HG02571 (cell line): ENCODE results near the gene MRPS12.

Experiments
- ATAC-seq: cut with Tn5 transposase; IDR thresholded peaks from one replicate; pipeline ENCODE4 v1.9.1; 2021; ENCODE audit warnings: mild to moderate bottlenecking, moderate library complexity; ENCODE audit not compliant: unreplicated experiment

The MRPS12 gene

DNA sequence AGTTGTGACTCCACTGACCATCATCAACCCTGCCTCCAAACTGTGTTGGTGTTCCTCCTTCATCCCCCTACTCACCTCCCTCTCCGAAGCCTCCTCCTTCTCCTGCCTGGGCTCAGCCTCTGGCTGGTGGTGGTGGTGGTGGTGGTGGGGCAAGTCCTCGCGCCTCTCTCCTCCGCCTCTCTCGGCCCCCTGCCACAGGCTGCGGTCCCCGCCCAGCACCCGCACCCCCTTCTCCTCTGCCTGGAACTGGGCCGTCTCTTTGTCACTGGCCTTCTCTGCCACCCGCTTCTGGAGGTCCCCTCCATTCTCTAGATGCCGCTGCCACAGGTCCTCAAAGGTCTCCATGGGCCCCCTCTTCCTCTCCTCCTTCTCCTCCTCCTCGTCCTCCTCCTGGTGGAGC is 20.3 kb upstream of the MRPS12 start:
- no peak for ATAC-seq

DNA sequence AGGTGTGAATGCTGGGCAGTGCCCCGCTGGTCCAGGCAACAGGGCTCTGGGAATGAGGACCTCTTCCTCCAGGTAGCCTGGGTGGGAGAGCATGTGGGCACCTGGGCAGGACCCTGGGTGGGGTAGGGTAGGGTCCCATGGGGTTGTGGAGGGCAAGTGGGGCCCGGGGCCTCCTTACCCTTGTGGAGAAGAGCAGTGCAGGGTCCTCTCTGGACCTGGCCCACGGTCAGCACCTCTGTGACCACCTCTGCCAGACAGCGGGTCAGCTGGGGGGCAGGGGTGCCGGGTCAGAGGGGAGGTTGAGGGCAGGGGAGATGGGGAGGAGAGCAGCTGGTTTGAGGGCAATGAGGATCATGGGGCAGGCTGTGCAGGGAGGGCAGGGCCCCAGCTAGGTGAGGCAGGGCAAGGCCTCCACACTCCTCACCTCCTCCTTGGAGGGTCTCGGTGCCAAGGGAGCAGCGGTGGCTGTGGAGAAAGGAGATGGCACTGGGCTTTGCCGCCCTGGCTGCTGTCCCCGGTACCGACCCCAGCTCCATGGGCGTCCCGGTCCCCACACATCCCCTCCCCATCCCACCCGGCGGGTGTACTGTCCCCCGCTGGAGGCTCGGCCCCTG is 19.2 kb upstream of the MRPS12 start:
- no peak for ATAC-seq

DNA sequence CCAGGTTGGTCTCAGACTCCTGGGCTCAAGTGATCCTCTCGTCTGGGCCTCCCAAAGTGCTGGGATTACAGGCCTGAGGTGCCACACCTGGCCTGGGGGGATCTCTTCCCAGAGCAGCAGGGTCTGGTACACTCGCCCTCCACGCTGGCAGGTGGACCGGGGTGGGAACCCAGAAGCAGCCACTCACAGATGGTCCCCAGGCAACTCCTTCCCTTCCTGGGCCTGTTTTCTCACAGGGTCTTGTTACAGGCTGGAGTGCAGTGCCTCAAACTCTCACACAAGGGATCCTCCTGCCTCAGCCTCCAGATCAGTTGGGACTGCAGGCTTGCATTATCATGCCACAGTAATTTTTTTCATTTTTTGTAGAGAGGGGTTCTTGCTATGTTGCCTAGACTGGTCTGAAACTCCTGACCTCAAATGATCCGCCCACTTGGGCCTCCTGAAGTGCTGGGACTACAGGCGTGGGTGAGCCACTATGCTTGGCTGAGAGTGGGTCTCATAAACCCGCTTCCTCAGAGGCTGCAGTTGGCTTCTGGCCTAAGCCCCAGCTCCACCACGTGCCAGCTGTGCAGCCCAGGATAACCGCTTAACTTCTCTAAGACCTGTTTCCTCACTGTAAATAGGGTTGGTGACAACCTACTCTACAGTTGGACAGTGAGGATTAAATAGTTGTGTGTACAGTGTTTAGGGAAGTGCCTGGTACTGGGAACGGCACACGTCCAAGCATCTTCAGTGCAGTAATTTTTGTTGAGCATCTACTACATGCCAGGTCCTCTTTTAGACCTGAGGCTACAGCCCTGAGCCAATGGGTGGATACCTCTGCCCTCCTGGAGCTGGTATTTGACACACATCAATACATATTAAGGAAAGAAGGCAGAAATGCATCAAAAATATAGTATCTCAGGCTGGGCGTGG is 17.9 kb upstream of the MRPS12 start:
- ATAC-seq = no peak

DNA sequence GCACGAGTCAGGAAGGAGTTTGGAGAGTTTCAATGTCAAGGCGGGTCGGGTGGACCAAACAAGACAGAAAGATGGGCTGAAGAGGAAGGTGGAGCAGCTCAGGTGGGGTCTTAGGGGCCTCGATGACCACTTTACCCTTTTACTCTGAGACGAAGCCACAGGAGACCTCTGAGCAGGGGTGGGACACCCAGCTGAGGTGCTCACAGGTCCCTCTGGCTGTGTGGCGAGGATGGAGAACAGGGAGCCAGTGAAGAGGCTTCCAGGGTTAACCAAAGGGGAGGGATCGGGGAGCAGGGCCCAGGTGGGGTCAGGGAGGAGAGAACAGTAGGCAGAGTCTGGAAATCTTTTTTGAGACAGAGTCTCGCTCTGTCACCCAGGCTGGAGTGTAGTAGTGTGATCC is 16.8 kb upstream of the MRPS12 start:
- no peak for ATAC-seq

DNA sequence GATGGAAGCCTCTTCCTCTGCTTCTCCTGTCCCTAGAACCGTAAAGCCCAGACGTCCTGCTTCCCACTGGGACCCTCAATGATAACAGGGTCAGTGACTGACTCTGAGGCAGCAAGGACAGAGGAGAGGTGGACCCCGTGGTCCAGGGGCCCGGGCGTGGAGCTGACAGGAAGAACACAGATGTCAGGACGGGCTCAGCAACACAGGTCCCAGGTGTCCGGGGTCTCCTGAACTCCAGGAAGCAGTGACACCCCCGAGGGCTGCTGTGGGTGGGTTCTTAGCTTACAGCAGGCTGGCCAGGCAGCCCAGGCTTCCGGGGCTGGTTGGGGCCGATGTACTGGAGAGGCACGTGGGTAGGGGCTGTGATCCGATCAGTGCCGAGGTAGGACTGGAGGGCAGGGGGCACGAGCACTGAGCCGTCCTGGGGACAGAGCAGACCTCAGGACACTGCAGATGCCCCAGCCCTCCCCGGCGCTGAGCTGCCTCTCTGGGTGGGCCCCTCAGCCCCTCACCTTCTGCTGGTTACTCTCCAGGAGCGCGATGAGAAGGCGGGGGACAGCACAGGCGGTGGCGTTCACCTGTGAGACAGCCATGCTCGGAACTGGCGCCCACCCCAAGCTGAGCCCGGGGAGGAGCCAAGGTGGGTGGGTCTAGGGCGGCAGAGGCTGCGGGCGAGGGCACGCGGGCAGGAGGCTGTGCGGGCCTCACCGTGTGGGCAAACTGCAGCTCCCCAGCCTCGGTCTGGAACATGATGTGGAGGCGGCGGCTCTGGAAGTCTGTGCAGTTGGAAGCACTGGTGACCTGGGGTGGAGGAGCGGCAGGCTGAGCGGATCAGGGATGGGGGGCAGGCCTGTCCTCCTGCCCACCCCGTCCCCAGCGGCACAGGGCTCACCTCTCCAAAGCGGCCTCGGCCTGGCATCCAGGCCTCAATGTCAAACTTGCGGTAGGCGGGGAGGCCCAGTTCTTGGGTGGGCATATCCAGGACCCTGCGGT is 15.1 kb upstream of the MRPS12 start:
- no peak for ATAC-seq

DNA sequence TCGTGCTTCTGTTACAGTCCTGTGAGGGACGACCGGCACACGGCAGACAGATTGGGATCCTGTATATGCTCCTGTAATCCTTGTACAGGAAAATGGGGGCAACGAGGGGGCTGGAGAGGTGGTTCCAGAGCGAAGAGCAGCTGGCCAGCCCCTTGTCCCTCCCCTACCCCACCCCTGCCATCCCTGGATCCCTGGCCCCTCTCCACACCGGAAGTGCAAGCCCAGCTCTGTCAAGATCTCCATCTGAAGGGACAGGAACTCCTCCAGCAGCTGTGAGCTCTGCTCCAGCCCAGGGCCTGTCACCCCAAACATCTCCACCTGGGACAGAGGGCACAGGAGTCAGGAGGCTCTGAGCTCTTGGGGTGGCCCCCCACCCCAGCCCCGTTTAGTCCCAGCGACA is 13.2 kb upstream of the MRPS12 start:
- no peak for ATAC-seq

DNA sequence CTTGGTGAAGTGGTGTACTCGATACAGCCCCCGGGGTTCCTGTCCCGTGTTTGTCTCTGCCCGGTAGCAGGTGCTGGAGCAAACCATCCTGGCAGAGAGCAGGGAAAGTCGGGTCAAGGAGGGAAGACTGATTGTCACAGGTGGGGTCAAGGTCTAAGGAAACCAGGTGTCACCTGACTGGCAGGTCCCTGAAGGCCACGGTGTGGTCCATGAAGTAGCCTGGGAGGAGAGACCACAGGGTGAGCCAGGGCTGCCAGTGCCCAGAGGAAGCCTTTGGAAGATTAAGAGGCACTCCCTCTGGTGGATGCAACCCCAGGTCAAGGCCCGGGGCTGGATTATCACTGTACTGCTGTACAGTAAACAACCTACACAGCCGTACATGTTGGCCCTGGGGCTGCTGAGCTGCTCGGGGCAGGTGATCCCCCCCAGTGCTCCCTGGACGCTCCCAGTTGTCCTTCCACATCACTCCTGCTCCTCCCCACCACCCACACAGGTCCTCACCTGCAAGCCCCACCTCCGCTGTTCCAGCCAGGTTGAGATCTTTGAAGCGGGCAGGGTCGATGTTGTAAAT is 12.7 kb upstream of the MRPS12 start:
- no peak for ATAC-seq

DNA sequence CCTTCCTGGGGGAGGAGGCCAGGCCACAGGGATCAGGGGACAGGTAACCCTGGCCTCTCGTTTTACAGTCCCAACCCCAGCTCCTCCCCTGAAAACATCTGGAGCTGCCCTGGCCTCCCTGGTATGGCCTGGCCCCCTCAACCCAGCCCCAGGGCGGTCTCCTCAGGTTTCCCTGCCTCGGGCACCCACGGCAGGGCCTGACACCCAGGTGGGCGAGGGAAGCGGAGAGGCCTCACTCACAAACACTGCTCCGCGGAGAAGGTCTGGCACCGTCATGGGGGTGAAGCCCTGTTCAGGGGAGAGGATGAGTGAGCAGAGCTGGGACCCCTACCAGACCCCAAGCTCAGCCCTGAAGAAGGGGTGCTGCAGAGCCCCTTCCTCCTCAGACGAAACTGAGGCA is 12.2 kb upstream of the MRPS12 start:
- no peak for ATAC-seq

DNA sequence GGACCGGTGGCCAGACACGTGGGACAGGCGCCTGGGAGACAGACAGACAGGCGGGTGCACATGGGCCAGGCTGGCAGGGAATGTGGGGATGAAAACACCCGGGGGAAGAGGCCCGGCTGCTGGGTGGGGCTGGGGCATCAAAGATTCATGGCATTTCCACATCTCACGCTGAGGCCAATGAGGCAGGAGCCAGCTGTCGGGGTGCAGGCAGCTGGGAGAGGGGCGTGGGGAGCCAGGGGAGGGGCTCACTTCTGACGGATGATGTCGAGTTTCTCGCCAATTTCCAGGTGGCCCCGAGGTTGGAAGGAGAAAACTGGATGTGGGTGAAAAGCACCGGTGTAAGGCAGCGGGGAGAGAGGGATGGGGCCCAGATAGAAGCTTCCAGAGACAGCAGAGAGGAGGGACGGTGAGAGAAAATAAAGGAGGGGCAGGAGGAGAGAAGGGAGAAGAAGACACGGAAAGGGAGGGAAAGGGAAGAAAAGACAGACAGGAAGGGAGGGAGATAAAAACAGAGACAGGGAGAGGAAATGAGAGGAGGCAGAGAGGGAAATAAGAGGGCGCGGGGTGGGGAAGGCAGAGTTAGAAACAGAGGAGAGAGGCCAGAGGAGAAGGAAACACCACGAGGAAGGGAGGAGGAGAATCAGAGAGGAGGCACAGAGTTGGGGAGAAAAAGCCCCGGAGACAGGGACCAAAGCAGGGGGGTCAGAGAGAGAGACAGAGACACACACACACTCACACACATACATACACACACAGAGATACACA is 10.7 kb upstream of the MRPS12 start:
- no peak for ATAC-seq

DNA sequence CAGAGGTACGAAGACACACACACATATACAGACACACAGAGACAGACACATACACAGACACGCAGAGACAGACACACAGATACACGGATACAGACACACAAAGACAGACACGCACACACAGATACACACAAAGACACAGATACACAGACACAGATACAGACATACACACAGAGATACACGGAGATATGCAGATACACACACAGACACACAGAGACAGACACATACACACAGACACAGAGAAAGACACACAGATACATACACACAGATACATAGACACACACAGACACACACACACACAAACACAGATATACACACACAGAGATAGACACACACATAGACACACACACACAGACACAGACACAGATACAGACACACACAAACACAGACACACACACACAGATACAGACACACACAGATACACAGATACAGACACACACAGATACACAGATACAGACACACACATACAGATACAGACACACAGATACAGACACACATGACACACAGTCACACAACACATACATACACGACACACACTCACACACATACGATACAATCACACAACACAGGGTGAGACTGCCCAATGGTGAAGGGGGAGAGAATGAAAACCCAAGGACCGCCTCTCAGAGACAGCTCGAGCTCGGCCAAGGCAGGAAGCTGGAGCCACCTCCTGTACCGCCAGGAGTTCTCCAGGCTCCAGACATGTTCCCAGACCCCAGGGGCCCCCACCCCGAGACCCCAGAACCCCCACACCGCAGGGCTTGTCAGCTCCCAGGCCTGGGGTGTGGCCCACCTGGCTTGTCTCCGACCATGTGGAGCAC is 9.9 kb upstream of the MRPS12 start:
- no peak for ATAC-seq

DNA sequence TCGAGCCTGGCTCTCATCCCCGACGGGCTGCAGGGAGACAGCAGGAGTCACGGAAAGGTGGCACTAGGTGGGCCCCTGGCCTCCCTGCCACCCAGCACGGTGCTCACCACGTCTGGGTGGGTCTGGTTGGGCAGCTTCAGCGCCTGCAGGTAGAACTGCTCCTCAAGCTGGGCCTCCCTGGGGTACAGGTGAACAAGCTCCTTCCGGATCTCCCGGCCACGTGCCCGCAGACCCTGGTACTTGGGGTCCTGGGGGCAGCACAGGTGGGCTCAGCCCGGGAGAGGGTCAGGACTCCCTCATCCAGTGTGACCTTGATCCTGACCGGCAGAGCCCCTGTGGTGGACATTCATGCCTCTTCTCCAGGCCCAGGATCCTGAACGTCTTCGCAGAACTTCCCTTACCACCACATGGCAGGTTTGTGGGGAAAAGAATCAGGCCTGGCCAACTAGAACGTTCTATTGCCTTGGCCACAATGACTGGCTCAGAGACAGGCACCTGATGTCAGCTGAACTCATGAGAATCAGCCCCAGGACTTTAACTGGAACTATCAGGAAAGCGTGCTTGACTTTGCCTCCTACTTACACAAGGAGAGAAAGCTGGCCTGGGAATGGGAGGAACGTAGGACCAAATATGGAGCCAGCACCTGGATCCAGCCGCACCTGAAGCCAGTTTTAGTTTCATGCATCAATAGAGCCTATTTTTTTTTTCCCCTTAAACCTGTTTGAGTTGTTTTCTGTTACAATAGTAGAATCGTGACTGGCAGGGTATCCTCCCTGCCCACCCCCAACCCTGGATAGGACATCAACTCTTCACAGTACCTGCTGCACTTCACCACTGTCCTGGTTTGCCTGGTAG is 9.1 kb upstream of the MRPS12 start:
- no peak for ATAC-seq

DNA sequence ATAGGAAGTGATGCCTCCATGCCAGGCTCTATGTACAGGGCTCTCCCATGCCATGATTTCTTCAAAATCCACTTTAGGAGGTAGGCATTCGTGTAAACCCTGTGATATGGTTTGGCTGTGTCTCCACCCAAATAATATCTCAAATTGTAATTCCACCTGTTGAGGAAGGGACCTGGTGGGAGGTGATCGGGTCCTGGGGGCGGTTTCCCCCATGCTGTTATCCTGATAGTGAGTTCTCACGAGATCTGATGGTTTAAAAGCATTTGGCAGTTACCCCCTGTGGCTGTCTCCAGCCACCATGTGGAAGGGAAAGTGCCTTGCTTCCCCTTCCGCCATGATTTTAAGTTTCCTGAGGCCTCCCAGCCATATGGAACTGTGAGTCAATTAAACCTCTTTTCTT is 8.3 kb upstream of the MRPS12 start:
- no peak for ATAC-seq

DNA sequence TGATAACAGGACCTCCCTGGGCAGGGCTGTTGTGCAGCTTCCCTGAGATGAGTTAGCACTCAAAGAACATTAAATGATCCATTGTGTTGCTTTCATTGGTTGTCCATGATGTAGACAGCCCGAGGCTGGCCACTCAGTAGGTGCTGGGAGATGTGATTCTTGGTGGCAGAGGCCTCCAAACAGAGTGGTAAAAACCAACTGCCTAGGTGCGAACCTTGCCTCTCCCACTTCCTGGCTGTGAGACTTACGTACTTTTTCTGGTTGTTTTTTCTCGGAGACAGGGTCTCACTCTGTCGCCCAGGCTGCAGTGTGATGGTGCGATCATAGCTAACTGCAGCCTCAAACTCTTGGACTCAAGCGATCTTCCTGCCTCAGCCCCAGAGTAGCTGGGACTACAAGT is 6.4 kb upstream of the MRPS12 start:
- no peak for ATAC-seq

DNA sequence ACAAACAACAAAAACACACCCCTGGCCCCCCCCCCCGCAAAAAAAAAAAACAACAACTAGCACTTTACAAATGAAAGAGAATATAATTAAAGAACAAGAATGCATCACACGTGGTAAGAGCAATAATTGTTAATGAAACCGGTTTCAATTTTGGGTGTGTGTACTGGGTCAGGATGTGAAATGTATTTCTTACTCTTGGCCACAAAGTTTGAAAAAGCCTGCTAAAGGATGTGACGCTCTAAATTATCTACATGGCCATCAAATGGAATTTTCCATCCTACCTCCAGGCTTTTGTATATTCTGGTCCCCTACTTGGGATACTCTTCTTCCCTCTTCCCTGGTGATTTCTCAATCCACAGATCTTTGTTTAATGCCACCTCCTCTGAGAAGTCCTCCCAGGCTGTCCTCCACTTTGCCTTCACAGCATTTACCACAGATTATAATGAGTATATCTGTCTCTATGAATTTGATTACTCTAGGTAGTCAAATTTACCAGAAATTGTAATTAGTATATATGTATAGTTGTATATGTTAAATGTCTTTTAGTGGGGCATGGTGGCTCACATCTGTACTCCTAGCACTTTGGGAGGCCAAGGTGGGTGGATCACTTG is 2.2 kb upstream of the MRPS12 start:
- ATAC-seq = no peak

DNA sequence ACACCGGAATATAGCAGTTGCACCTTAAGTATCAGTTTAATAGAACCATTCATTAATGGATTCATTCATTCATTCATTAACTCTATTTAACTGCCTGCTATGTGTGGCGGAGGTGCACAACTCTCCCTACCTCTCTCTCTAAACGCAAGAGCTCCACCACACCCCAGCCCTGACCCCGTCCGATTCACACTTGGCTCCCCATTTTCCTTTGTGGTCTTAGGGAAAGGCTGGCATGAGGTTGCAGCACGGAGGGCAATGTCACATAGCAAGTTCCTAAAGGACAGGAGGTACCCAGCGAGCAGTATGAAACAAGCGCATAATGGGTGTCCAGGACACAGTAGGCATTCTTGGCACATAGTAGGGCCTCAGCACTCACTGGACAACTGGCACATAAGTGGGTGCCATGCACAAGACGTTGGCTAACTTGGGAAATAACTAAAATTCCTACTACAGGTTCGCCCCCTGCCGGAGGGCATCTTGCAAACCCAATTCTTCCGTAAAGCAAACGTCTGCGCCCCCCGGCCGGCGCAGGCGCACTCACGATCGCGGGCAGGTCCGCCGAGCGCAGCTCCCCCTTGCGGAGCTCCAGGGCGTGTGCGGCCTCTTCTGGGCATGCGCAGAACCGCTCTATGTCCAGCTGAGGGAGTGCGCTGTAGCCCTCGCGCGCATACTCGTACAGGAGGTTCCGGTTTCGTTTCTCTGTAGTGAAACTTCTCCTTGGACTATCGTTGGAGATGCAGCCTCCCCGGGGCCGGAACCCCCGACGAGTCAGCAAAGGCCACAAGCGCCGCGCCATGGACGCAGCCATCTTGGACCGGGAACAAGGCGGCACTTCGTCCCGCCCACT is 592 bp upstream of the MRPS12 start, which contains the start of gene SARS2:
Gene SARS2 (minus strand): TSS at position 835 of the 847 bp plus-strand sequence. CDS start 27 bp downstream, at position 808.
- peak; percentile 55 for ATAC-seq

DNA sequence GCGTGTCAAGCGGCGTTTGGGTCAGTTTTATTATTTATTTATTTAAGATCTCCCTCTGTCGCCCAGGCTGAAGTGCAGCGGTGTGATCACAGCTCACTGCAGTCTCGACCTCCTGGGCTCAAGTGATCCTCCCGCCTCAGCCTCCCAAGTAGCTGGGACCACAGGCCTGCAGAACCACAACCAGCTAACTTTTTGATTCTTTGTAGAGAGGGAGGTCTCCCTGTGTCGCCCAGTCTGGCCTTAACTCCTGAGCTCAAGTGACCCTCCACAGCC is 713 bp downstream of the MRPS12 start:
- ATAC-seq = no peak
